MCF 10A (cell line): Measurements from ENCODE around the gene RRBP1. TPM values are rescaled to one million over a fixed set of nuclear protein-coding genes. Genes with fewer than 3 reads are reported as not detected.

Experiments used
- BruUV-seq: library from RNA; stranded (reverse); fragments of 400-500 nt; replicated peaks from 2 replicates; lab custom pipeline; 2021; lab: Mats Ljungman, UMichigan
- CTCF ChIA-PET: fragments of 300-600 bp; sonication (Branson Sonifier 250); formaldehyde crosslinking; extraction: SDS; loops from one replicate; lab custom pipeline; 2021; ENCODE audit warnings: antibody characterized with exemption, inconsistent platforms; lab: Yijun Ruan, JAX
- POLR2A ChIA-PET: fragments of 300-600, 350-650 bp; sonication (Branson Sonifier 250); formaldehyde crosslinking; extraction: SDS; loops from one replicate; lab custom pipeline; 2020; ENCODE audit warnings: antibody characterized with exemption, inconsistent platforms; lab: Yijun Ruan, JAX
- DNase-seq: peaks from one replicate; pipeline ENCODE4 v3.0.0-alpha.2; 2018; ENCODE audit not compliant: unreplicated experiment
- H3K27ac Mint-ChIP-seq: one replicate; pipeline ENCODE4 v1.8.0; 2022; ENCODE audit warnings: mild to moderate bottlenecking, low read depth, mixed read lengths; ENCODE audit not compliant: unreplicated experiment
- H3K27me3 Mint-ChIP-seq: one replicate; pipeline ENCODE4 v1.8.0; 2022; ENCODE audit warnings: mixed read lengths; ENCODE audit not compliant: insufficient read depth, unreplicated experiment
- H3K36me3 Mint-ChIP-seq: one replicate; pipeline ENCODE4 v1.8.0; 2022; ENCODE audit warnings: mild to moderate bottlenecking, moderate library complexity, mixed read lengths; ENCODE audit not compliant: insufficient read depth, unreplicated experiment
- H3K4me1 Mint-ChIP-seq: one replicate; pipeline ENCODE4 v1.8.0; 2022; ENCODE audit warnings: mixed read lengths; ENCODE audit not compliant: insufficient read depth, unreplicated experiment
- H3K4me3 Mint-ChIP-seq: one replicate; pipeline ENCODE4 v1.8.0; 2022; ENCODE audit warnings: mild to moderate bottlenecking, moderate library complexity, mixed read lengths; ENCODE audit not compliant: unreplicated experiment
- H3K9me3 Mint-ChIP-seq: one replicate; pipeline ENCODE4 v1.8.0; 2022; ENCODE audit warnings: mixed read lengths; ENCODE audit not compliant: unreplicated experiment
- intact Hi-C: fragments of 100-400 bp; cut with micrococcal nuclease; formaldehyde crosslinking; loops from 2 replicates; pipeline ENCODE4 v1.14.1; 2022
- total RNA-seq: library from RNA; stranded (reverse); gene quantifications from 2 replicates; pipeline ENCODE4 v1.2.3, GENCODE V29; 2022
- TF ChIP-seq, protein P1 (sequence below): fragments of 200-600 bp; IDR thresholded peaks from one replicate; pipeline ENCODE4 v1.8.0; 2022; ENCODE audit warnings: antibody characterized with exemption, mild to moderate bottlenecking; ENCODE audit not compliant: unreplicated experiment

RRBP1 gene
- total RNA-seq, 1 experiment from 2014 or later: 203 TPM

DNA sequence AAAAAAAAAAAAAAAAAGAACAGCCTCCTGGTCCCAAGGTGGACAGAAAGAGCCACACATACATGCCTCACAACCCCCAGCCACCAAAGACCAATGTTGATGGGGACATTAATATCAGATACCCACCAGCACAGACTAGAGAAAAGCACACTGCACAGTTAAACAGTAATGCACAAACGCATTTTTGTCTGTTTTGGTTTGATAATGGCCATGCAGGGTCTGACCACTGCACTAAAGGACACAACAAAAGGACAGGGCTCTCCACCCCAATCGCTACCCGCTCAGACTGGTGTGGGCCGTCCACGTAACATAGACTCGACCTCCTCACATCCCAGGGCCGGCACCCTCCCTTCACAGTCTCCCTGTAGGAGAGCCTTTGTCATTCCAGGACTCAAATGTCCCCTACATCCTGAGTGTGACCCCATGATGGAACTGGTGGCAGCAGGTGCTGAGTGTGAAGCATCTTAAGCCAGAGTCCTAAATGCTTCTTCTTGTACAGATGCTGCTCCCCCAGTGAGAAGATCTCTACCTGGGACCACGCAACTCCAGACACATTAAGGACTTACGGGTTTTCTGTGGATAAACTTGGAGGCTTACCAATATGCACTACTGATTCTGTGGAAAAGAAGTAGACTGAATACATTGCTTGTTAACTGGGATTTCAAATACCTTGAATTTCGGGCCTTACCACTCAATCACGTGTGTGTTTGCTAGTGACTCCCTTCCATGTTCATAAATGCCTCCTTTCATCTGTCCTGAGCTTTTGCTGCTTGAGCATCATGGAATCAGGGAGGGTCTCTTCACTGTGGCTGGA is 28.0 kb downstream of the RRBP1 start:
- H3K27me3 Mint-ChIP-seq: no peaks in the 10 kb centered on the region
- H3K27ac Mint-ChIP-seq: no peak overlapping the region
- DNase-seq: no peak
- H3K36me3 Mint-ChIP-seq: peaks cover 41% of the 10 kb centered on the region
- intact Hi-C loops: no loop called here
- no TSS peak for BruUV-seq
- ChIA-PET CTCF (interaction anchor here (0.6 to 3.2 kb wide), 22 partner anchors 9 to 294 kb away, joined by 3 to 25 read pairs (median 4); no protein-coding TSS in a partner anchor), POLR2A (no interaction called here)
- TF ChIP-seq, protein P1, sequence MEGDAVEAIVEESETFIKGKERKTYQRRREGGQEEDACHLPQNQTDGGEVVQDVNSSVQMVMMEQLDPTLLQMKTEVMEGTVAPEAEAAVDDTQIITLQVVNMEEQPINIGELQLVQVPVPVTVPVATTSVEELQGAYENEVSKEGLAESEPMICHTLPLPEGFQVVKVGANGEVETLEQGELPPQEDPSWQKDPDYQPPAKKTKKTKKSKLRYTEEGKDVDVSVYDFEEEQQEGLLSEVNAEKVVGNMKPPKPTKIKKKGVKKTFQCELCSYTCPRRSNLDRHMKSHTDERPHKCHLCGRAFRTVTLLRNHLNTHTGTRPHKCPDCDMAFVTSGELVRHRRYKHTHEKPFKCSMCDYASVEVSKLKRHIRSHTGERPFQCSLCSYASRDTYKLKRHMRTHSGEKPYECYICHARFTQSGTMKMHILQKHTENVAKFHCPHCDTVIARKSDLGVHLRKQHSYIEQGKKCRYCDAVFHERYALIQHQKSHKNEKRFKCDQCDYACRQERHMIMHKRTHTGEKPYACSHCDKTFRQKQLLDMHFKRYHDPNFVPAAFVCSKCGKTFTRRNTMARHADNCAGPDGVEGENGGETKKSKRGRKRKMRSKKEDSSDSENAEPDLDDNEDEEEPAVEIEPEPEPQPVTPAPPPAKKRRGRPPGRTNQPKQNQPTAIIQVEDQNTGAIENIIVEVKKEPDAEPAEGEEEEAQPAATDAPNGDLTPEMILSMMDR: no peak
- no peak overlapping the region for H3K4me3 Mint-ChIP-seq
- H3K9me3 Mint-ChIP-seq: no peaks in the 10 kb centered on the region
- H3K4me1 Mint-ChIP-seq: peaks cover 15% of the 10 kb centered on the region

DNA sequence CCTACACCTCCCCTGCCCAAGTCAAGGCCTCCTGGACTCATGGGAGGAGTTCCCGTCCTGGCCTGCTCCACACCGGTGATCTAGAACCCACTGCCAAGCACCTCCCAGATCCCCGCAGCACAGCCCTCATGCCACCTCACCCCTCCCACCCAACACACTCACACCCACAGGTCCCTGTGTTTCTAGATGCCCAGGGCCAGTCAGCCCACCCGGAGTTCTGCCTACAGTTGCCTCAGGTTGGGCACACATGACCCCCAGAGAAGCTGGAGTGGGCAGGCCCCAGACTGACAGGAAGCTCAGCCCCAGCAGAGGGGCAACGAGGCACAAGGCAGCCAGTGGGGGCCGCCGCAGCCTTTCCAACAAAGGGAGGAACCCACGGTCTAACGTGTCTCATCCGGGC is 29.6 kb downstream of the RRBP1 start:
- no TSS peak for BruUV-seq

DNA sequence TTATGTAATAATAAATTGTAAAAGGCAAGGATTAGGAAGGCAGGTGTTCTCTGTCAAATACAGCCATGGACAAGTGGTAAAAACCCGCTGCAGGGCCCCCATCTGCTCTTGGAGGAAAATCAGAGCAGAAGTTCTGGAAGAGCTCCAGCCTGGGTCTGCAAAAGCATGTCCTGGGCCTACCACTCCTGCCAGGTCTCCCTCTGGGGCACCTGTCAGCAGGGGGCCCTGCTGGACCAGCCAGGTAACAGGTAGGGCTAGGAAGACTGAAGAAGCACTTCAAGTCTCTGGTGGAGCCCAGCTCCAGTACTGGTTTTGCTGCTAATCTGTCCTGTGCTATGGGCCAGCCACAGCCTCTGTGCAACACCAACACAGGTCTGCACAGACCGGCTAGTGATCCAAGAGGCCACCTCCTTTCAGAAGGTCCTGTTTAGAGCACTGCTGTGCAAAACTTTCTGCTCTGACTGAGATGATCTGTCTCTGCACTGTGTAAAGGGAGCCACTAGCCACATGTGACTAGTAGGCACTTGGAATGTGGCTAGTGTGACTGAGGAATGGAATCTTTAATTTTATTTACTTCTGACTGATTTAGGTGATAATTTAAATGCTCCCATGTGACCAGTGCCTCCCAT is 30.2 kb downstream of the RRBP1 start:
- Mint-ChIP-seq H3K9me3 (no peaks in the 10 kb centered on the region), H3K4me1 (peaks cover 10% of the 10 kb centered on the region), H3K27ac (peak overlapping the region; percentile 31), H3K4me3 (no peak overlapping the region), H3K27me3 (no peaks in the 10 kb centered on the region), H3K36me3 (peaks cover 24% of the 10 kb centered on the region)
- DNase-seq: peak; percentile 24
- BruUV-seq: no TSS peak
- TF ChIP-seq, protein P1: no peak
- intact Hi-C loops: no loop called here
- POLR2A ChIA-PET: interaction anchor here (0.6 kb wide), 1 partner anchor 354 kb away, joined by 3 read pairs; no protein-coding TSS in a partner anchor
- CTCF ChIA-PET: interaction anchor here (0.6 to 3.7 kb wide), 9 partner anchors 9 to 345 kb away, joined by 3 to 18 read pairs (median 3); no protein-coding TSS in a partner anchor

More for the DNA sequence above, 29.6 kb downstream of the RRBP1 start:
- no peaks in the 10 kb centered on the region for H3K9me3 Mint-ChIP-seq
- ChIA-PET POLR2A (interaction anchor here (0.6 kb wide), 1 partner anchor 353 kb away, joined by 3 read pairs; no protein-coding TSS in a partner anchor), CTCF (interaction anchor here (0.6 to 3.0 kb wide), 4 partner anchors 28 to 344 kb away, joined by 3 to 16 read pairs (median 4); no protein-coding TSS in a partner anchor)
- intact Hi-C loops: no loop called here
- no peak overlapping the region for H3K4me3 Mint-ChIP-seq
- no peak for DNase-seq
- H3K27me3 Mint-ChIP-seq: no peaks in the 10 kb centered on the region
- TF ChIP-seq, protein P1: no peak
- H3K27ac Mint-ChIP-seq: peak overlapping the region; percentile 31
- H3K4me1 Mint-ChIP-seq: peaks cover 15% of the 10 kb centered on the region
- H3K36me3 Mint-ChIP-seq: peaks cover 29% of the 10 kb centered on the region
